Hepatocyte (in vitro differentiated cells): ENCODE results near the gene ALOX15. TPM values are rescaled to one million over a fixed set of nuclear protein-coding genes. Genes with fewer than 3 reads are reported as not detected.
A peak's percentile ranks its signal among the peaks of the same experiment; 100 is the strongest.

Experiments
- DNase-seq: peaks from one replicate; pipeline ENCODE4 v3.0.0-alpha.2; 2016; ENCODE audit warnings: low spot score
- H2AFZ ChIP-seq: fragments of 200-600 bp; sonication (generic); 2 replicates; pipeline ENCODE4 v1.6.0; 2016; ENCODE audit warnings: antibody characterized with exemption, mild to moderate bottlenecking
- H3K27ac ChIP-seq: fragments of 200-600 bp; sonication (generic); 2 replicates; pipeline ENCODE4 v1.5.1; 2016; ENCODE audit warnings: mild to moderate bottlenecking
- H3K27me3 ChIP-seq: fragments of 200-600 bp; sonication (generic); 2 replicates; pipeline ENCODE4 v1.6.1; 2016
- H3K36me3 ChIP-seq: fragments of 200-600 bp; sonication (generic); replicated peaks from 2 replicates; pipeline ENCODE4 v1.5.1; 2016; ENCODE audit warnings: low read depth; ENCODE audit not compliant: insufficient read depth
- H3K4me1 ChIP-seq: fragments of 200-600 bp; sonication (generic); 2 replicates; pipeline ENCODE4 v1.5.1; 2016; ENCODE audit warnings: mild to moderate bottlenecking, moderate library complexity; ENCODE audit not compliant: insufficient read depth
- H3K4me2 ChIP-seq: fragments of 200-600 bp; sonication (generic); 2 replicates; pipeline ENCODE4 v1.6.0; 2016
- H3K4me3 ChIP-seq: fragments of 200-600 bp; sonication (generic); 2 replicates; pipeline ENCODE4 v1.5.1; 2016; ENCODE audit warnings: mild to moderate bottlenecking
- H3K79me2 ChIP-seq: fragments of 200-600 bp; sonication (generic); 2 replicates; pipeline ENCODE4 v1.6.0; 2017; ENCODE audit warnings: mild to moderate bottlenecking
- H3K9me2 ChIP-seq: fragments of 200-600 bp; sonication (generic); replicated peaks from 2 replicates; pipeline ENCODE4 v1.6.0; 2017; ENCODE audit warnings: mild to moderate bottlenecking; ENCODE audit not compliant: insufficient read depth
- H3K9me3 ChIP-seq: fragments of 200-600 bp; sonication (generic); 2 replicates; pipeline ENCODE4 v1.5.1; 2016; ENCODE audit warnings: low read depth, mild to moderate bottlenecking
- H4K20me1 ChIP-seq: fragments of 200-600 bp; sonication (generic); 2 replicates; pipeline ENCODE4 v1.6.0; 2016; ENCODE audit warnings: mild to moderate bottlenecking; ENCODE audit not compliant: insufficient read depth, poor library complexity, severe bottlenecking
- CTCF ChIP-seq: fragments of 200-600 bp; sonication (generic); IDR thresholded peaks from 2 replicates; pipeline ENCODE4 v1.5.1; 2016; ENCODE audit warnings: antibody characterized with exemption, mild to moderate bottlenecking; ENCODE audit not compliant: poor library complexity
- EZH2 ChIP-seq: fragments of 200-600 bp; sonication (generic); IDR thresholded peaks from 2 replicates; pipeline ENCODE4 v1.6.1; 2016; ENCODE audit warnings: antibody characterized with exemption, mild to moderate bottlenecking, borderline replicate concordance
- EZH2phosphoT487 ChIP-seq: fragments of 200-600 bp; sonication (generic); IDR thresholded peaks from one replicate; pipeline ENCODE4 v1.6.1; 2018; ENCODE audit warnings: antibody characterized with exemption, mild to moderate bottlenecking, low read depth, moderate library complexity; ENCODE audit not compliant: unreplicated experiment, severe bottlenecking
- WGBS: methylation state at CpG from one replicate; pipeline ENCODE4 v1.1.6; 2016; ENCODE audit warnings: low lambda C conversion rate; ENCODE audit errors: missing lambda C conversion rate; 5-methylcytosine and 5-hydroxymethylcytosine counted together
- polyA plus RNA-seq: library from polyadenylated mRNA; unstranded; fragments of >200 nt; fragmentation: Nextera tagmentation; extraction: Ambion mirVana; gene quantifications from 2 replicates; pipeline ENCODE4 v1.2.1, GENCODE V29; 2016
- total RNA-seq: library from RNA; depleted of rRNA; stranded (reverse); fragments of >200 nt; gene quantifications from 2 replicates; pipeline ENCODE4 v1.2.3, GENCODE V29; 2014

The ALOX15 gene
- total and polyA plus RNA-seq, 2 experiments from 2014 or later, result 2.1 to 5.5 TPM

GRCh38 chr17:4588391-4588790 lies 53.1 kb downstream of the ALOX15 start:
- Histone ChIP-seq H3K9me3 (no peaks in the 10 kb centered on the region), H3K4me2 (peak overlapping the region; percentile 84), H3K4me3 (no peak overlapping the region), H3K36me3 (no peaks in the 10 kb centered on the region), H2AFZ (no peak overlapping the region), H3K9me2 (no peaks in the 10 kb centered on the region), H3K27me3 (no peaks in the 10 kb centered on the region), H3K4me1 (peaks cover 69% of the 10 kb centered on the region), H4K20me1 (peaks cover 3% of the 10 kb centered on the region), H3K79me2 (peaks cover 93% of the 10 kb centered on the region), H3K27ac (peak overlapping the region; percentile 89)
- TF ChIP-seq EZH2 (no peak), CTCF (no peak), EZH2phosphoT487 (no peak)
- WGBS, result 61% methylated on average over 11 of the region's 11 CpGs
- no peak for DNase-seq

GRCh38 chr17:4587803-4588202 lies 53.7 kb downstream of the ALOX15 start:
- no peaks in the 10 kb centered on the region for H3K36me3 ChIP-seq
- no peaks in the 10 kb centered on the region for H3K9me2 ChIP-seq
- no peaks in the 10 kb centered on the region for H3K27me3 ChIP-seq
- TF ChIP-seq EZH2 (no peak), CTCF (no peak), EZH2phosphoT487 (no peak)
- H3K27ac ChIP-seq, result peak overlapping the region; percentile 89
- no peaks in the 10 kb centered on the region for H3K9me3 ChIP-seq
- H3K4me2 ChIP-seq, result peak overlapping the region; percentile 84
- H3K4me1 ChIP-seq, result peaks cover 69% of the 10 kb centered on the region
- no peak overlapping the region for H2AFZ ChIP-seq
- peaks cover 3% of the 10 kb centered on the region for H4K20me1 ChIP-seq
- no peak overlapping the region for H3K4me3 ChIP-seq
- 25% methylated on average over 9 of the region's 9 CpGs for WGBS
- H3K79me2 ChIP-seq, result peaks cover 92% of the 10 kb centered on the region
- peak; percentile 63 for DNase-seq

GRCh38 chr17:4587195-4587594 lies 54.3 kb downstream of the ALOX15 start:
- WGBS, result 89% methylated on average over 7 of the region's 7 CpGs
- TF ChIP-seq CTCF, result no peak
- peaks cover 70% of the 10 kb centered on the region for H3K4me1 ChIP-seq

GRCh38 chr17:4586043-4586442 lies 55.4 kb downstream of the ALOX15 start:
- WGBS, result 56% methylated on average over 9 of the region's 9 CpGs
- H3K4me1 ChIP-seq, result peaks cover 59% of the 10 kb centered on the region
- H3K36me3 ChIP-seq, result no peaks in the 10 kb centered on the region
- no peaks in the 10 kb centered on the region for H3K9me2 ChIP-seq
- TF ChIP-seq CTCF, result no peak
- TF ChIP-seq EZH2, result no peak
- TF ChIP-seq EZH2phosphoT487, result no peak
- no peak overlapping the region for H2AFZ ChIP-seq
- H3K4me3 ChIP-seq, result peak overlapping the region; percentile 70
- no peaks in the 10 kb centered on the region for H3K9me3 ChIP-seq
- H3K27ac ChIP-seq, result peak overlapping the region; percentile 89
- peak overlapping the region; percentile 84 for H3K4me2 ChIP-seq
- H3K27me3 ChIP-seq, result no peaks in the 10 kb centered on the region
- H4K20me1 ChIP-seq, result peaks cover 3% of the 10 kb centered on the region
- peaks cover 75% of the 10 kb centered on the region for H3K79me2 ChIP-seq
- no peak for DNase-seq

More at GRCh38 chr17:4587195-4587594, 54.3 kb downstream of the ALOX15 start:
- Histone ChIP-seq H3K36me3 (no peaks in the 10 kb centered on the region), H3K4me3 (no peak overlapping the region), H4K20me1 (peaks cover 3% of the 10 kb centered on the region), H2AFZ (no peak overlapping the region), H3K27me3 (no peaks in the 10 kb centered on the region), H3K79me2 (peaks cover 86% of the 10 kb centered on the region), H3K27ac (peak overlapping the region; percentile 89), H3K9me3 (no peaks in the 10 kb centered on the region), H3K9me2 (no peaks in the 10 kb centered on the region), H3K4me2 (peak overlapping the region; percentile 84)
- no peak for DNase-seq
